Naive thymus-derived CD4-positive, alpha-beta T cell (primary cell): ENCODE measurements around the gene TFEB. TPM values are rescaled to one million over a fixed set of nuclear protein-coding genes. Genes with fewer than 3 reads are reported as not detected.

Source experiments
- ATAC-seq: fragments of 150-1000 bp; cut with Tn5 transposase; 2 replicates; pipeline ENCODE4 v1.10.0; 2021; ENCODE audit warnings: mild to moderate bottlenecking, moderate library complexity
- CTCF ChIA-PET: fragments of 350-600 bp; sonication (Branson Sonifier 250); formaldehyde crosslinking; loops from one replicate; lab custom pipeline; 2021; ENCODE audit warnings: antibody characterized with exemption; lab: Charles Lee
- POLR2A ChIA-PET: fragments of 350-600 bp; sonication (Branson Sonifier 250); formaldehyde crosslinking; loops from one replicate; lab custom pipeline; 2021; ENCODE audit warnings: antibody characterized with exemption, inconsistent platforms; lab: Charles Lee
- DNase-seq, 9 donors: peaks; one replicate each; pipeline versions ENCODE4 v3.0.0 to v3.0.0-alpha.2; 2020 to 2022; ENCODE audit warnings: mixed read lengths in 1 of 9
- H3K27ac ChIP-seq: one replicate; pipeline ENCODE4 v1.7.0; 2013; ENCODE audit warnings: mild to moderate bottlenecking, low read depth, low read length, moderate library complexity
- H3K27me3 ChIP-seq, 2 donors: one replicate each; pipeline ENCODE4 v1.7.0; 2013; ENCODE audit warnings: low read length in 2 of 2, mild to moderate bottlenecking in 2 of 2, moderate library complexity in 2 of 2; ENCODE audit not compliant: control insufficient read depth in 2 of 2, insufficient read depth in 2 of 2
- H3K36me3 ChIP-seq, 3 experiments: 1 replicate in 2 of 3; 2 replicates in 1 of 3; pipeline ENCODE4 v1.7.0; 2013; ENCODE audit warnings: low read length in 3 of 3, mild to moderate bottlenecking in 3 of 3, moderate library complexity in 1 of 3; ENCODE audit not compliant: insufficient read depth in 3 of 3, control insufficient read depth in 2 of 3
- H3K4me1 ChIP-seq, 2 donors: one replicate each; pipeline ENCODE4 v1.7.0; 2013; ENCODE audit warnings: low read length in 2 of 2, mild to moderate bottlenecking in 2 of 2, moderate library complexity in 1 of 2; ENCODE audit not compliant: control insufficient read depth in 2 of 2, insufficient read depth in 2 of 2
- H3K4me3 ChIP-seq: 2 replicates; pipeline ENCODE4 v1.7.0; 2013; ENCODE audit warnings: mild to moderate bottlenecking, low read length
- H3K9me3 ChIP-seq, 3 experiments: 1 replicate in 2 of 3; 2 replicates in 1 of 3; pipeline ENCODE4 v1.7.0; 2013; ENCODE audit warnings: low read length in 3 of 3; ENCODE audit not compliant: control insufficient read depth in 2 of 3
- H3K27ac Mint-ChIP-seq, 9 donors: one replicate each; pipeline ENCODE4 v1.8.0; 2020 to 2022; ENCODE audit warnings: mixed read lengths in 9 of 9, mild to moderate bottlenecking in 8 of 9, moderate library complexity in 5 of 9, inconsistent platforms in 2 of 9
- H3K27me3 Mint-ChIP-seq, 5 donors: one replicate each; pipeline ENCODE4 v1.8.0; 2021 to 2022; ENCODE audit warnings: mixed read lengths in 5 of 5, mild to moderate bottlenecking in 1 of 5
- H3K36me3 Mint-ChIP-seq, 5 donors: one replicate each; pipeline ENCODE4 v1.8.0; 2020 to 2022; ENCODE audit warnings: mixed read lengths in 5 of 5, mild to moderate bottlenecking in 3 of 5, inconsistent platforms in 1 of 5
- H3K4me1 Mint-ChIP-seq, 7 donors: one replicate each; pipeline ENCODE4 v1.8.0; 2020 to 2022; ENCODE audit warnings: mixed read lengths in 7 of 7, mild to moderate bottlenecking in 3 of 7, inconsistent platforms in 1 of 7
- H3K4me3 Mint-ChIP-seq, 10 donors: one replicate each; pipeline ENCODE4 v1.8.0; 2020 to 2022; ENCODE audit warnings: mild to moderate bottlenecking in 10 of 10, mixed read lengths in 10 of 10, moderate library complexity in 6 of 10, inconsistent platforms in 2 of 10
- H3K9me3 Mint-ChIP-seq, 11 donors: one replicate each; pipeline ENCODE4 v1.8.0; 2020 to 2022; ENCODE audit warnings: mixed read lengths in 11 of 11, mild to moderate bottlenecking in 4 of 11, inconsistent platforms in 1 of 11, moderate library complexity in 1 of 11
- intact Hi-C, 2 donors: fragments of 100-400 bp; cut with micrococcal nuclease; formaldehyde crosslinking; loops; one replicate each; pipeline ENCODE4 v1.15.1; 2023
- polyA plus RNA-seq, 2 donors: library from polyadenylated mRNA; unstranded; fragments of 300-500 nt; fragmentation: Illumina TruSeq; gene quantifications; one replicate each; pipeline ENCODE4 v1.2.3, GENCODE V29; 2021
- total RNA-seq, 6 experiments: library from RNA in 5 of 6; stranded (reverse) in 5 of 6; gene quantifications; 1 replicate in 5 of 6; 2 replicates in 1 of 6; pipeline ENCODE4 v1.2.3 and lab custom pipeline; 2021 to 2026

The TFEB gene
- total and polyA plus RNA-seq, 7 experiments from 2014 or later = 2.4 to 39.9 (median 8.0) TPM

DNA sequence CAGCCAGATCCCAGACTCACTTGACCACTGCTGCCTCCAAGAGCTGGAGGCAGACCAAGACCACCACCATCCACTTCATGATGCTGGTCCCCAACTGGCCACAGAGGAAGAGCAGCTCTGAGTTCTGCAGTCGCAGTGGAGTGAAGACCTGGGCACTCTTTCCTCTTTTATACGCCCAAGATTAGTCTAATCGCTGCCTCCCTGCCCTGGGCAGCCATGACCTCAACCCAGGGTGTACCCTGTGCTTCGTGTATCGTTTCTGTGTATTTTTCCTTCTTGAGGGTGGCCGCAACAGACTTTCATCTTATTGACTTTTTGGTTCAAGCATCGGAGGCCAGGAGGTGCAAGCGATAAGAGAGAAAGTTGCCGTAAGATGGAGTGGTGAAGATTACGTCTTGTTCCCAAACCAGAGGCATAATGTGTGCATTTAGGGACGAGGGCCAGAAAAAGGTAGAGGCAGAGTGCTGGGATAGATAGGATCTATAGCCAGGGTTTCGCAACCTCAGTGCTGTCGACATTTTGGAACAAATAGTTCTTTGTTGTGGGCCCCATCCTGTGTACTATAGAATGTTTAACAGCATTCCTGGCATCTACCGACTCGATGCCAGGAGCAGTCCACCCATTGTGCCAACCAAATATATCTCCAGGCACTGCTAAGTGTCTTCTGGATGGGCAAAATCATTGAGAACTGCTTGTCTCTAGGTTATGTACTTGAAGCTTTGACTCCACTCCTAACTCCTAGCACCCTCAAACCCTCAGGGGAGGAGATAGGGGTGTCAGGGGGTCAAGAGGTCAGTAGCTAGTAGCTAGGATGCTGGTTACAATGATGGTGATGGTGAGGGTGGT, 12.1 kb upstream of the TFEB start, which contains the start of gene PGC:
Gene PGC, minus strand, starts transcription at position 142 of the 846 bp plus-strand sequence. Its CDS starts 63 bp downstream, at position 79.
- Histone ChIP-seq H3K36me3 (no peaks in the 10 kb centered on the region), H3K4me3 (no peak within 1 kb of the TSS), H3K27ac (no peak within 1 kb of the TSS), H3K4me1 (no peaks in the 10 kb centered on the region), H3K9me3 (no peaks in the 10 kb centered on the region), H3K27me3 (no peaks in the 10 kb centered on the region)
- ChIA-PET CTCF (no interaction called here), POLR2A (no interaction called here)
- Mint-ChIP-seq H3K27me3 (no peaks in the 10 kb centered on the region), H3K9me3 (peaks cover 0 to 1% (median 0%) of the 10 kb centered on the region in 11 donors), H3K4me1 (peaks cover 0 to 4% (median 0%) of the 10 kb centered on the region in 7 donors), H3K36me3 (no peaks in the 10 kb centered on the region), H3K27ac (no peak within 1 kb of the TSS), H3K4me3 (peak within 1 kb of the TSS in 1 of 10 donors; percentile 14)
- ATAC-seq = no peak
- no peak for DNase-seq
- intact Hi-C loops = no loop called here

- H3K27ac ChIP-seq = no peak overlapping the region
- no peak overlapping the region for H3K27ac Mint-ChIP-seq
- peaks cover 0 to 4% (median 0%) of the 10 kb centered on the region in 7 donors for H3K4me1 Mint-ChIP-seq
- intact Hi-C loops = no loop called here
- ChIA-PET POLR2A (interaction anchor here (0.5 kb wide), 1 partner anchor 1132 kb away, joined by 3 read pairs; no protein-coding TSS in a partner anchor), CTCF (no interaction called here)
- no peak for DNase-seq
- H3K27me3 Mint-ChIP-seq = no peaks in the 10 kb centered on the region
- no peak overlapping the region for H3K4me3 ChIP-seq
- no peaks in the 10 kb centered on the region for H3K36me3 ChIP-seq
- H3K36me3 Mint-ChIP-seq = no peaks in the 10 kb centered on the region
- H3K9me3 Mint-ChIP-seq = peaks cover 0 to 1% (median 0%) of the 10 kb centered on the region in 11 donors
- no peaks in the 10 kb centered on the region for H3K4me1 ChIP-seq
- H3K4me3 Mint-ChIP-seq = peak overlapping the region in 1 of 10 donors; percentile 14
- no peaks in the 10 kb centered on the region for H3K9me3 ChIP-seq
- no peaks in the 10 kb centered on the region for H3K27me3 ChIP-seq
- no peak for ATAC-seq
Measured at GRCh38 chr6:41746107-41746506, 10.7 kb upstream of the TFEB start.

- Mint-ChIP-seq H3K36me3 (no peaks in the 10 kb centered on the region), H3K9me3 (peaks cover 0 to 1% (median 0%) of the 10 kb centered on the region in 11 donors), H3K27ac (no peak overlapping the region), H3K27me3 (no peaks in the 10 kb centered on the region), H3K4me3 (no peak overlapping the region), H3K4me1 (peaks cover 0 to 4% (median 0%) of the 10 kb centered on the region in 7 donors)
- Histone ChIP-seq H3K36me3 (no peaks in the 10 kb centered on the region), H3K4me3 (no peak overlapping the region), H3K9me3 (no peaks in the 10 kb centered on the region), H3K27me3 (no peaks in the 10 kb centered on the region), H3K27ac (no peak overlapping the region), H3K4me1 (no peaks in the 10 kb centered on the region)
- ChIA-PET CTCF (no interaction called here), POLR2A (no interaction called here)
- intact Hi-C loops = no loop called here
- ATAC-seq (no peak), DNase-seq (no peak)
Measured at GRCh38 chr6:41744236-41744787, 8.9 kb upstream of the TFEB start.

DNA sequence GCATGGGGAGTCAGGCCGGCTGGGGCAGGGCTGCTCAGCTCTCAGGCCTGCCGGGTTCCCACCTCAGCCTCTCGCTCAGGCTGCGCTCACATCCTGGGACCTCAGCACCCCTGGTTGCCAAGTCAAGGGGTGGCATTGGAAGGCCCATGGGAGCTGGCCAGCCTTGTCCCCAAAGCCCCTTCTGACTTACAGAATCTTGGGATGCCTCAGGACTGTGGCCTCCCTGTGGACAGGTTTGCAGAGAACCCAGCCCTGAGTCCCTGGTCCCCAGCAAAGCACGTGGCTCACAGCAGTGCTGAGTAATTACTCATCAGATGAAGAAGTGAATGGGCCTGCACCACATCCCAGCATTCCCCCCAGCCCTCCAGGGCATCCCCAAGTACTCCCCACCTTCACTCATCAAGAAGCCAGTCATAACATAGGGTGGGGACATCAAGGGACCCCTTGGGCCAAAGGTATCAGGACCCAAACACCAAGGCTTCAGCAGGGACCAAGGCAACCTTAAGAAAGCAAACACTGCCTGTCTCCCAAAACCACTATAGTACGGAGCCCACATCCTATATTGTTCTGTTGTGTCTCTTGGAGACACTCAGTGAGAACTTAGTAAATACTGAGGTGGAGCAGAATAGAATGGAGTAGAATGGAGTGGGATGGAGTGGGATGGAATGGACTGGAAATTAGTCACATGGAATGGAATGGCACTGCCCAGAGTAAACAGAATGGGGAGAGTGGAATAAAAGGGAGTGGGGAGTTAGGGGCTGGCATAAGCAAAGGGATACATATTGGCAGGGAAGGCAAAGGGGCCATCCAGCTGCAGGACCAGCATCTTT, 8.2 kb upstream of the TFEB start:
- peaks cover 0 to 1% (median 0%) of the 10 kb centered on the region in 11 donors for H3K9me3 Mint-ChIP-seq
- H3K27ac Mint-ChIP-seq = no peak overlapping the region
- no peak for ATAC-seq

DNA sequence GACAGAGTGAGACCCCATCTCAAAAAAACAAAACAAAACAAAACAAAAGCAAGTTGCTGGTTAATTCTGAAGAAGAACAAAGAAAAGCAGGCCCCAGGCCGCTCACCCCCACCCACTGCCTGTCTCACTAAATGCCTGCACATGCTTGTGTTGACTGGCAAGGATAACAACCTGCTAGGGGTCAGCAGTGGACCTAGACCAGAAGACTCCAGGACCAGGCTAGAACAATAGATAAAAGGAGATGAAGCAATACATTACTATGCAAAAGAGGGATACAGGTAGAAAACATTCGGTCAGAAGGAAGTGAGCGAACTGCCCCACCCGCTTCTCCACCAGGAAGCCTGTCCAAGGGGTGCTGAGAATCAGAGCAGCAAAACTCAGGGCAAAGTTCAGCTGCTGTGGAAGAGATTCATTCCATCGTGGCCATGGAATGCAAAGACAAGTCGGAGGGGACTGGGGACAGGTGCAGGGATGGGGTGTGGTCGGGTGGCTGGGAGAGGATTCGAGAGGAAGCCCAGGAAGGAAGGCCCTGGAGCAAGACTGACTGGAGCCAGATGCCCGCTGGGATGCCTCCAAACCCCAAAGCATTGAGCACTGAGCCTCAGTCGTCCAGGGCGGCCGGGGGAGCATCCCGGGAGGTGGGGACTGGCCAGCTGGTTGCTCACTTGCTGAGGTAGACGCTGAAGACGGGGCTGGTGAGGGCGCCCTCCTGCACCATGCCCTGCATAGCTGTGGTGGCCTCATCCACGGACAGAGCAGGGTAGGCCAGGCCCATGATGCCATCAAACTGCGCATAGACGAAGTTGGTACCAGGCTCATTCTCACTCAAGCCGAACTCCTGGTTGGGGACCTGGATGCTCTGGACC, 6.5 kb upstream of the TFEB start:
- ChIA-PET POLR2A (no interaction called here), CTCF (no interaction called here)
- Mint-ChIP-seq H3K4me1 (peaks cover 0 to 4% (median 0%) of the 10 kb centered on the region in 7 donors), H3K27me3 (no peaks in the 10 kb centered on the region), H3K36me3 (no peaks in the 10 kb centered on the region), H3K9me3 (no peaks in the 10 kb centered on the region), H3K4me3 (no peak overlapping the region), H3K27ac (no peak overlapping the region)
- H3K27me3 ChIP-seq = no peaks in the 10 kb centered on the region
- no peak for ATAC-seq
- DNase-seq = no peak
- H3K36me3 ChIP-seq = no peaks in the 10 kb centered on the region
- no peak overlapping the region for H3K4me3 ChIP-seq
- no peaks in the 10 kb centered on the region for H3K9me3 ChIP-seq
- intact Hi-C loops = no loop called here
- H3K27ac ChIP-seq = no peak overlapping the region
- no peaks in the 10 kb centered on the region for H3K4me1 ChIP-seq

More for the DNA sequence above, 8.2 kb upstream of the TFEB start:
- Mint-ChIP-seq H3K36me3 (no peaks in the 10 kb centered on the region), H3K27me3 (no peaks in the 10 kb centered on the region), H3K4me3 (no peak overlapping the region), H3K4me1 (peaks cover 0 to 4% (median 0%) of the 10 kb centered on the region in 7 donors)
- ChIA-PET CTCF (interaction anchor here (1.3 kb wide), 1 partner anchor 9 kb away, joined by 3 read pairs; no protein-coding TSS in a partner anchor), POLR2A (no interaction called here)
- intact Hi-C loops = no loop called here
- Histone ChIP-seq H3K4me3 (no peak overlapping the region), H3K9me3 (no peaks in the 10 kb centered on the region), H3K27ac (no peak overlapping the region), H3K36me3 (no peaks in the 10 kb centered on the region), H3K4me1 (no peaks in the 10 kb centered on the region), H3K27me3 (no peaks in the 10 kb centered on the region)
- no peak for DNase-seq
